Immature natural killer cell (primary cell): ENCODE data around the gene DAG1. TPM values are rescaled to one million over a fixed set of nuclear protein-coding genes. Genes with fewer than 3 reads are reported as not detected.
"Not testable (repeated sequence)": the region's sequence is repeated elsewhere in the genome, so short reads cannot be mapped to it uniquely, and the experiment has no call there.

Source experiments
- DNase-seq, 3 donors: peaks; one replicate each; pipeline ENCODE4 v3.0.0; 2022; ENCODE audit warnings: mixed read lengths in 1 of 3
- H3K27ac Mint-ChIP-seq, 6 donors: one replicate each; pipeline ENCODE4 v1.8.0; 2020; ENCODE audit warnings: mixed read lengths in 6 of 6, mild to moderate bottlenecking in 5 of 6, inconsistent platforms in 4 of 6, moderate library complexity in 3 of 6
- H3K27me3 Mint-ChIP-seq, 3 donors: one replicate each; pipeline ENCODE4 v1.8.0; 2020 to 2021; ENCODE audit warnings: low read depth in 3 of 3, mild to moderate bottlenecking in 3 of 3, mixed read lengths in 3 of 3, moderate library complexity in 3 of 3, inconsistent platforms in 1 of 3
- H3K36me3 Mint-ChIP-seq, 3 donors: one replicate each; pipeline ENCODE4 v1.8.0; 2020; ENCODE audit warnings: mixed read lengths in 3 of 3, inconsistent platforms in 2 of 3, mild to moderate bottlenecking in 2 of 3
- H3K4me1 Mint-ChIP-seq, 2 donors: one replicate each; pipeline ENCODE4 v1.8.0; 2020; ENCODE audit warnings: inconsistent platforms in 2 of 2, mild to moderate bottlenecking in 2 of 2, mixed read lengths in 2 of 2, moderate library complexity in 1 of 2
- H3K4me3 Mint-ChIP-seq, 5 donors: one replicate each; pipeline ENCODE4 v1.8.0; 2020; ENCODE audit warnings: mild to moderate bottlenecking in 5 of 5, mixed read lengths in 5 of 5, inconsistent platforms in 3 of 5, moderate library complexity in 3 of 5
- H3K9me3 Mint-ChIP-seq, 6 donors: one replicate each; pipeline ENCODE4 v1.8.0; 2020; ENCODE audit warnings: mild to moderate bottlenecking in 6 of 6, mixed read lengths in 6 of 6, inconsistent platforms in 4 of 6, moderate library complexity in 3 of 6
- polyA plus RNA-seq, 3 donors: library from polyadenylated mRNA; unstranded; fragments of 300-500 nt; fragmentation: Illumina TruSeq; gene quantifications; one replicate each; pipeline ENCODE4 v1.2.3, GENCODE V29; 2021

DAG1 gene
- polyA plus RNA-seq, 3 donors from 2014 or later, result 3.2 to 6.0 (median 3.7) TPM

DNA sequence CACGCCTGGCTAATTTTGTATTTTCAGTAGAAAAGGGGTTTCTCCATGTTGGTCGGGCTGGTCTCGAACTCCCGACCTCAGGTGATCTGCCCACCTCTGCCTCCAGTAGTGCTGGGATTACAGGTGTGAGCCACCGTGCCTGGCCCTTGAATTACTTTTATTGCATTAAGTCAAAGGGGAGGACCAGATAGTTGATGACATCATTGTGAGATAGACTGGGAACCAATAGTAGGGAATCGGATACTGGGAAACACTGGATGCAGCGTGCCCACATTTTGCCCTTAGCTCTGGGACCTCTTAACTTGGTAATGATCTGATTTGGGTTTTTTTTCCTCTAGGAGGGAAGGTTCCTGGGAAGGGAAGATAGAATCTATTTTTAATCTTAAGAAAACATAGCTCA lies 19.2 kb downstream of the DAG1 start:
- peaks cover 0 to 15% (median 9%) of the 10 kb centered on the region in 3 donors for H3K36me3 Mint-ChIP-seq
- no peaks in the 10 kb centered on the region for H3K9me3 Mint-ChIP-seq
- peak overlapping the region in 1 of 6 donors; percentile 61 for H3K27ac Mint-ChIP-seq
- H3K4me3 Mint-ChIP-seq, result no peak overlapping the region
- DNase-seq, result no peak
- H3K27me3 Mint-ChIP-seq, result no peaks in the 10 kb centered on the region
- peaks cover 0 to 4% of the 10 kb centered on the region in 2 donors for H3K4me1 Mint-ChIP-seq

DNA sequence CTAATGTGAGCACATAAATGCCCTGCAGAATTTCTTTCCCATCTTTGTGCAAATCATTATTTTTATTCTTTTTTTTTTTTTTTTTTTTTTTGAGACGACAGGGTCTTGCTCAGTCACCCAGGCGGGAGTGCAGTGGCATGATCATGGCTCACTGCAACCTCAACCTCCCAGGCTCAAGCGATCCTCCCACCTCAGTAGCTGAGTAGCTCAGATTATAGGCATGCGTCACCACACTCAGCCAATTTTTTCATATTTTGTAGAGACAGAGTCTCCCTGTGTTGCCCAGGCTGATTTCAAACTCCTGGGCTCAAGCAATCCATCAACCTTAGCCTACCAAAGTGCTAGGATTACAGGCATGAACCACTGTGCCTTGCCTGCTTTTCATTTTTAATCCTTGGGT lies 22.9 kb downstream of the DAG1 start:
- no peak for DNase-seq
- peaks cover 0 to 3% (median 0%) of the 10 kb centered on the region in 3 donors for H3K27me3 Mint-ChIP-seq
- peaks cover 2 to 3% of the 10 kb centered on the region in 2 donors for H3K4me1 Mint-ChIP-seq
- H3K27ac Mint-ChIP-seq, result no peak overlapping the region
- H3K36me3 Mint-ChIP-seq, result peaks cover 0 to 15% (median 9%) of the 10 kb centered on the region in 3 donors
- H3K9me3 Mint-ChIP-seq, result no peaks in the 10 kb centered on the region
- no peak overlapping the region for H3K4me3 Mint-ChIP-seq

DNA sequence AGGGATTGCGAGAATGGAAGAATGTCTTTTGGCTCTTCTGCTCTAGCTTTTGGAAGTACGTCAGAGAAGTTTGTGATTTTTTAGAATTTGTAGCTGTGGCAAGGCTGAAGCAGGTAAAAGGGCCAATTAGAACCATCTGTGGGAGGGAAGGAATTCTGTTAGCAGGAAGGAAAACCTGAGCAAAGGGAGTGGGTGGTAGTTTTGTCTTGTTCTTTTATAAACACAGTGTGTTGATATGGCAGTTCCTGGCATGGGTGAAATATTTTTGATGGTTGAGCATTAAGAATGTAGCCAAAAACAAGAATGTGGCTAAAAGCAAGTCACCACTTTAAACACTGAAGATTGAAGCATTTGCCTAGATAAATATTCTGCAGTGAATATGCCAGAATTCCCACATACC lies 23.8 kb downstream of the DAG1 start:
- DNase-seq, result no peak
- Mint-ChIP-seq H3K27me3 (peaks cover 0 to 3% (median 0%) of the 10 kb centered on the region in 3 donors), H3K4me3 (no peak overlapping the region), H3K4me1 (peaks cover 4 to 6% of the 10 kb centered on the region in 2 donors), H3K9me3 (no peaks in the 10 kb centered on the region), H3K36me3 (peaks cover 0 to 12% (median 6%) of the 10 kb centered on the region in 3 donors), H3K27ac (no peak overlapping the region)

DNA sequence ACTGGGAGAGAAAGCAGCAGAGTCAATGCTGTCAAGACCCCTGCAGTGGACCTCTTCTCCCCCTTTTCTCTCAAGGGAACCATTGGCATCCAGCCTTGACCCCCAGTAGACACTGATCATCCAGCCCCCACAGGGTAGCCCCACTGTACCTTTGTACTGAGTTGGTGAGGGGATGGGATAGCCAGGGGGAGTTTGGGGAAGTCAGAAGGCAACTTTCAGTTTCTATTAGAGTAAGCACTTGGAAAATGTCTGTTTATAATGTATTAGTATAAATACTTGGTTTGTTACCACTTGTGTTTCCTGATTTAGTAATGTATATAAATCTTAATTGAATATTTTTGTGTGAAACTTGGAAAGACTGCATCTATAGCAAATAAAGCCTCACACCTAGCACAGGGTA lies 25.0 kb downstream of the DAG1 start:
- Mint-ChIP-seq H3K27ac (peak overlapping the region in 1 of 6 donors; percentile 29), H3K36me3 (peaks cover 0 to 6% (median 5%) of the 10 kb centered on the region in 3 donors), H3K9me3 (no peaks in the 10 kb centered on the region), H3K4me1 (peaks cover 7 to 8% of the 10 kb centered on the region in 2 donors), H3K4me3 (no peak overlapping the region), H3K27me3 (peaks cover 0 to 3% (median 0%) of the 10 kb centered on the region in 3 donors)
- DNase-seq, result no peak

DNA sequence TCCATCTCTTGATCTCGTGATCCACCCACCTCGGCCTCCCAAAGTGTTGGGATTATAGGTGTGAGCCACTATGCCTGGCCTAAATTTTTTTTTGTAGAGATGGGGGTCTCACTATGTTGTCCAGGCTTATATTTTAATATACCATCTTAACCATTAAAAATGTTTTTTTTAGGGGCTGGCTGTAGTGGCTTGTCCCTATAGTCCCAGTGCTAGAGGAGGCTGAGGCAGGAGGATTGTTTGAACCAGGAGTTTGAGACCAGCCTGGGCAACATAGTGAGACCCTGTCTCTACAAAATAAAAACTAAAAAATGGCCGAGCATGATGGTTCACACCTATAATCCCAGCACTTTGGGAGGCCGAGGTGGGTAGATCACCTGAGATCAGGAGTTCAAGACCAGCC lies 26.8 kb downstream of the DAG1 start:
- H3K9me3 Mint-ChIP-seq, DNase-seq, H3K36me3 Mint-ChIP-seq, H3K27me3 Mint-ChIP-seq, H3K4me3 Mint-ChIP-seq, H3K27ac Mint-ChIP-seq: not testable (repeated sequence)
- H3K4me1 Mint-ChIP-seq, result peaks cover 19 to 22% of the 10 kb centered on the region in 2 donors

DNA sequence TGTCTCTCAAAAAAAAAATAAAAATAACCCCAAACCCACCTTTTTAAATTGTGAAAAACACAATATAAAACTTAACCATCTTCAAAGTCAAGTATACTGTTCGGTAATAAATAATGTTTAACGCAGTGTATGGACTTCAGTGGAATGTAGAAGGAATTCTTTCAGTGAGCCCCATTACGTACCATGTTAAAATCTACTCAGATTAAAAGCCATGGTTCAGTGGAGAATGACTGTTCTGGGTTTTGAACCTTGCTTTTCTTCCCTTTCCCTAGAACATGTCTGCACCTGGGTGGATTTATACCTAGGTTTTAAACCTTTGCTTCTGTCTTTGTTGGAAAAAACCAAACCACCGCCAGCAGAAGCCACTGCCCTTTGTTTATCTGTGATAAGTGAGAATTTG lies 27.5 kb downstream of the DAG1 start:
- Mint-ChIP-seq H3K27me3 (peaks cover 0 to 3% (median 0%) of the 10 kb centered on the region in 3 donors), H3K4me3 (no peak overlapping the region), H3K27ac (peak overlapping the region in 1 of 6 donors; percentile 35), H3K36me3 (peaks cover 0 to 7% (median 6%) of the 10 kb centered on the region in 3 donors), H3K9me3 (no peaks in the 10 kb centered on the region), H3K4me1 (peaks cover 23 to 27% of the 10 kb centered on the region in 2 donors)
- DNase-seq, result no peak

DNA sequence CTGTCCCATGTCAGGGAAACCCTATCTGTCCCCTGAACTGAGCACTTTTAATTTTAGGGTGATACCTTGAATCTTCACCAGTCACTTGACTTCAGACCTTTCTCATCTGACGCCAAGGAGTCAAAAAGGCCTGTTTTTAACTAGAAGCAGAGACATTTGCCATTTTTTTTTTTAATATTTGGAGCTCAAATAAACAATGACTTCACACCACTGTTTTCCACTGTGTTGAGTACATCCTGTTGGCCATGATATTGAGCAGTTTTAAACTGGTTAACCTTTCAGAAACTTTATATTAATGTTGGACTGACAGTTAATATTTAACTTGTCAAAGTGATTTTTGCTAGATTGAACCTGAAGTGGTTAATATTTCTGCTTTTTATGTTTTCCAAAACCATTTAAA lies 28.2 kb downstream of the DAG1 start:
- Mint-ChIP-seq H3K4me1 (peaks cover 24 to 27% of the 10 kb centered on the region in 2 donors), H3K27me3 (peaks cover 0 to 3% (median 0%) of the 10 kb centered on the region in 3 donors), H3K36me3 (peaks cover 0 to 6% (median 5%) of the 10 kb centered on the region in 3 donors), H3K9me3 (no peaks in the 10 kb centered on the region), H3K27ac (peak overlapping the region in 3 of 6 donors; percentile 19 to 41 (median 35)), H3K4me3 (no peak overlapping the region)
- no peak for DNase-seq

DNA sequence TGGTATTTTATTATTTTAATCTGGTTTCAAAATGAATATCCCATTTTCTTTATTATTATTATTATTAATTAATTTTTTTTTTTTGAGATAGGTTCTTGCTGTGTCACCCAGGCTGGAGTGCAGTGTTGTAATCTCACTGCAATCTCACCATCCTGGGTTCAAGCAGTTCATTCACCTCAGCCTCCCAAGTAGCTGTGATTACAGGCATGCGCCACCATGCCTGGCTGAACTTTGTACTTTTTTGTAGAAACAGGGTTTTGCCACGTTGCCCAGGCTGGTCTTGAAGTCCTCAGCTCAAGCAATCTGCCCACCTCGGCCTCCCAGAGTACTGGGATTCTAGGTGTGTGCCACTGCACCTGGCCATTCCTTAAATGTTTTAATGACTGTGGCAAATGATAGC lies 28.6 kb downstream of the DAG1 start:
- Mint-ChIP-seq H3K9me3 (no peaks in the 10 kb centered on the region), H3K27ac (no peak overlapping the region), H3K4me1 (peaks cover 25 to 27% of the 10 kb centered on the region in 2 donors), H3K4me3 (no peak overlapping the region), H3K27me3 (peaks cover 0 to 3% (median 0%) of the 10 kb centered on the region in 3 donors), H3K36me3 (peaks cover 0 to 5% (median under 1%) of the 10 kb centered on the region in 3 donors)
- DNase-seq, result no peak

DNA sequence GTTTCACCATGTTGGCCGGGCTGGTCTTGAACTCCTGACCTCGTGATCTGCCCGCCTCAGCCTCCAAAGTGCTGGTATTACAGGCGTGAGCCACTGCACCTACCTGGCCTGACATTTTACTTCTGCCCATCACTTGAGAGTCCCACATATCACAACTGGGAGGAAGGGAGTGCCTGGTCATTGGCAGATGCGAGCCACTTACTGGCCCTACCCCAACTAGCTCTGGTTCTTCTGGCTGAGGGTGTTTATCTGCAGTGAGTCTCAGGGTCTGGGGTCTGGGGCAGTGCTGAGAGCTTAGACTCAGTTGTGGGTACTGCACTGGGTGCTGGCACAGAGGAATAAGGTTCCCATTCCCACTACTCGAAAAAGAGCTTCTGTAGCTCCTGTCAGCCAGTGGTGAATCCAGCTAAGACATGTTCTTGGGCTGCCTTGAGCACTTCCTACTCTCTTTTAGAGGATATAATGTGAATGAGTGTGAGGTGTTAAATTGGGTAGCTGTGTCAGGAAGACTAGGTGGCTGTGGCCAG lies 30.2 kb downstream of the DAG1 start:
- Mint-ChIP-seq H3K4me1 (peaks cover 24 to 27% of the 10 kb centered on the region in 2 donors), H3K27me3 (no peaks in the 10 kb centered on the region), H3K36me3 (peaks cover 0 to 5% (median 0%) of the 10 kb centered on the region in 3 donors), H3K9me3 (no peaks in the 10 kb centered on the region), H3K27ac (peak overlapping the region in 5 of 6 donors; percentile 7 to 83 (median 65)), H3K4me3 (peak overlapping the region in 1 of 5 donors; percentile 1)
- DNase-seq, result no peak

DNA sequence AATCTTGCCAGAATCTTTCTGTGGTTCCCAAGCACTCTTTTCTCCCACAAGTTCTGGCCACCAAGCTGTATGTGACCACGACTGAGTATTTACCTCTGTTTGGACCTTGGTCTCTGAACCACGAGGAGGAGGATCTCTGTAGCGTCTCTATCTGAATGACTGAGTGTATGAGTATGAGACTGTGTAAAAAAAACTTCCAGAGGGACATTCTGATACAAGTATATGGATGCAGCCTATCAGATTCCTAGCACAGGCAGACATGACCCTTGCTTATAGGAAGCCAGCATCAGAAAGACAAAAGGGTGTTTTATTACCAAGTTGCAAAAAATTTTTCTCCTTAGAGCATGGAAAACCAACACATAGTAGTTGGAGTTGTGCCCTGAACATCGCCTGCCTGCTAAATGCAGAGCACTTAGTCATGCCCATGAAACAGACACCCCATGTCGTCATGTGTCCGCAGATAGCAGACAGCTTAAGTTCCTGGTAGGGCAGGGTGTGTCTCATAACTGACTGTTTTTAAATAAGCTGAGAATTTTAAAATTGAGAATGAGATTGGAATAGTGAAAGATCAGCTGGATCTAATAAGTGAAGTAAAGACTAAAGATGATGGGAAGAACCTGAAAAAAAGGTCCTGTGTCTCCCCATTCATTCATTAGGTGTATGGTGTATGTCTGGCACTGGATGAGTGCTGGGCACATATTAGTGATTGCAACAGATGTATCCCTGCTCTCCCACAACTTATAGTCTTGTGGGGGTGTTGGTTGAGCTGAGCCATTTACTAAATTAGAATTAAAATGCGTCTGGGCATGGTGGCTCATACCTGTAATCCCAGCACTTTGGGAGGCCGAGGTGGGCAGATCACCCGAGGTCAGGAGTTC lies 30.9 kb downstream of the DAG1 start:
- peaks cover 24 to 27% of the 10 kb centered on the region in 2 donors for H3K4me1 Mint-ChIP-seq
- DNase-seq, result no peak
- peak overlapping the region in 1 of 5 donors; percentile 1 for H3K4me3 Mint-ChIP-seq
- no peaks in the 10 kb centered on the region for H3K27me3 Mint-ChIP-seq
- peaks cover 0 to 5% (median 0%) of the 10 kb centered on the region in 3 donors for H3K36me3 Mint-ChIP-seq
- no peaks in the 10 kb centered on the region for H3K9me3 Mint-ChIP-seq
- peak overlapping the region; percentile 7 to 83 (median 64) for H3K27ac Mint-ChIP-seq

DNA sequence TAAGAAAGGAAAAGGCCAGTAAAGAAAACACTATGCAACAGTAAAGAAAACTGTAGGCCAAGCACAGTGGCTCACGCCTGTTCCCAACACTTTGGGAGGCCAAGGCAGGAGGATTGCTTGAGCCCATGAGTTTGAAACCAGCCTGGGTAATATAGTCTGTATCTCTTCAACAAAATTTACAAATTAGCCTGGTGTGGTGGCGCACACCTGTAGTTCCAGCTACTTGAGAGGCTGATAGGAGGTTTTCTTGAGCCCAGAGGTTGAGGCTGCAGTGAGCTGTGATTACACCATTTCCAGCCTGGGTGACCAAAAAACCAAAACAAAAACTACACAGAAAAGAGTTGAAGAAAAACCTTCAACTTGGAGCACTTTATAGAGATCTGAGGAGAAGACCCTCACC lies 31.8 kb downstream of the DAG1 start:
- Mint-ChIP-seq H3K27me3 (no peaks in the 10 kb centered on the region), H3K9me3 (no peaks in the 10 kb centered on the region), H3K4me3 (no peak overlapping the region), H3K36me3 (peaks cover 0 to 5% (median 0%) of the 10 kb centered on the region in 3 donors), H3K27ac (peak overlapping the region in 1 of 6 donors; percentile 61), H3K4me1 (peaks cover 24 to 32% of the 10 kb centered on the region in 2 donors)
- DNase-seq, result no peak

DNA sequence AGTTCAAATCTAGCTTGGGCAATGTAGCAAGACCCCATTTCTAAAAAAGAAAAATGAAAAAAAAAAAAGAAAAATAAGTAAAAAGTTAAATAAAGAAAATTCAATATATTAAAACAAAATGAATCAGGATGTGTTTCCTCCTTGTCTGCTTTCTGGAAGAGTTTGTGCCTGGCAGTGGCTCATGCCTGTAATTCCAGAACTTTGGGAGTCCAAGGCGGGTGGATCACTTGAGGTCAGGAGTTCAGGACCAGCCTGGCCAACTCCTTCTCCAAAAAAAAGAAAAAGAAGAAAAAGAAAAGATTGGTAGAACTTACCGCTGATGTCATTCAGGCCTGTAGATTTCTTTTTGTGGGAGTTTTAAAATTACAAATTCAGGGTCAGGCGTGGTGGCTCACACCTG lies 36.8 kb downstream of the DAG1 start:
- H3K27ac Mint-ChIP-seq, result peak overlapping the region in 1 of 6 donors; percentile 11
- H3K4me3 Mint-ChIP-seq, result no peak overlapping the region
- no peaks in the 10 kb centered on the region for H3K9me3 Mint-ChIP-seq
- H3K27me3 Mint-ChIP-seq, result no peaks in the 10 kb centered on the region
- H3K36me3 Mint-ChIP-seq, result peaks cover 4 to 7% (median 6%) of the 10 kb centered on the region in 3 donors
- DNase-seq, result no peak
- H3K4me1 Mint-ChIP-seq, result peaks cover 7 to 10% of the 10 kb centered on the region in 2 donors

DNA sequence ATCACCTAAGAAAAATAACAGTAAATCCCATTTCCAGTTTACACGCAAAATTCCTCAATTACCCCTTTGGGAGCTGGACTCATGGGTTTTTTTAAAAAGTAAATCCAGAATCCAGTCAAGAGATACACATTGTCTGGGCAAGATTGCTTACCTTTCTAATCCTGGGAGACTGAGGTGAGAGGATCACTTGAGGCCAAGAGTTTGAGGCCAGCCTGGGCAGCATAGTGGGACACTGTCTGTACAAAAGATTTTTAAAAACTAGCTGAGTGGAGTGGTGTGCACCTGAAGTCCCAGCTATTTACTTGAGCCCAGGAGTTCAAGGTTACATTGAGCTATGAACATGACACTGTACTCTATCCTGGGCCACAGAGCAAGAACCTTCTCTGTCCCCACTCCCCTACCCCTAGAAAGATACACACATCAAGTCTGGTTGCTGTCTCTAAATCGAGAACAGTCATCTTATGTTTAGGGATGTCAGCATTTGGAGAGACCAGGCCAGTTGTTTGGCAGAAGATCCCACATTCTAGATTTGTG lies 39.0 kb downstream of the DAG1 start:
- Mint-ChIP-seq H3K9me3 (no peaks in the 10 kb centered on the region), H3K4me1 (peaks cover 1 to 5% of the 10 kb centered on the region in 2 donors), H3K4me3 (no peak overlapping the region), H3K27me3 (no peaks in the 10 kb centered on the region), H3K27ac (peak overlapping the region in 1 of 6 donors; percentile 46), H3K36me3 (peaks cover 9 to 17% (median 12%) of the 10 kb centered on the region in 3 donors)
- DNase-seq, result no peak

DNA sequence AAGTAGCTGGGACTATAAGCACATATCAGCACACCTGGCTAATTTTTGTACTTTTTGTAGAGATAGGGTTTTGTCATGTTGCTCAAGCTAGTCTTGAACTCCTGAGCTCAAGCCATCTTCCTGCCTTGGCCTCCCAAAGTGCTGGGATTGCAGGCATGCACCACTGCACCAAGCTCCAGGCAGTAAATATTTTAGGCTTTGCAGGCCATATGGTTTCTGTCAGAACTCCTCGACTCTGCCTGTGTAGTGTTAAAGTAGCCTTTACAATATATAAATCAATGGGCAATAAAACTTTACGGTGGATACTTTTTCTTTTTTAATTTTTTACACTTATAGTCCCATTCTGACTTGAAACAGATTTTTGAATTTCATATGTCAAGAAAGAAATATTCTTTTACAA lies 41.6 kb downstream of the DAG1 start:
- Mint-ChIP-seq H3K27me3 (no peaks in the 10 kb centered on the region), H3K9me3 (no peaks in the 10 kb centered on the region), H3K4me3 (no peak overlapping the region), H3K4me1 (peaks cover 0 to 1% of the 10 kb centered on the region in 2 donors), H3K36me3 (peaks cover 15 to 18% (median 17%) of the 10 kb centered on the region in 3 donors), H3K27ac (peak overlapping the region in 1 of 6 donors; percentile 17)
- no peak for DNase-seq
